CD4-positive, alpha-beta T cell treated with Interleukin-12 subunit alpha and Interleukin-12 subunit beta, for 1 hour (primary cell): ENCODE data around the gene TARS1.
"Not testable (repeated sequence)": the region's sequence is repeated elsewhere in the genome, so short reads cannot be mapped to it uniquely, and the experiment has no call there.

ENCODE experiments used
- DNase-seq: peaks from one replicate; pipeline ENCODE4 v3.0.0-alpha.2; 2020

Gene TARS1

GRCh38 chr5:33489481-33490067 is 48.8 kb downstream of the TARS1 start:
- DNase-seq = no peak

- DNase-seq = no peak
These were observed 49.4 kb downstream of the TARS1 start for GRCh38 chr5:33490071-33490665.

GRCh38 chr5:33491941-33492340 is 51.2 kb downstream of the TARS1 start:
- no peak for DNase-seq

- DNase-seq = no peak
These were observed 53.7 kb downstream of the TARS1 start for GRCh38 chr5:33494466-33494865.

GRCh38 chr5:33501260-33501659 is 60.5 kb downstream of the TARS1 start:
- no peak for DNase-seq

GRCh38 chr5:33501899-33502298 is 61.1 kb downstream of the TARS1 start:
- DNase-seq = no peak

- no peak for DNase-seq
These were observed 63.8 kb downstream of the TARS1 start for GRCh38 chr5:33504570-33504969.

- no peak for DNase-seq
These were observed 66.7 kb downstream of the TARS1 start for GRCh38 chr5:33507426-33507825.

- no peak for DNase-seq
These were observed 68.3 kb downstream of the TARS1 start for GRCh38 chr5:33509036-33509435.

- no peak for DNase-seq
These were observed 72.9 kb downstream of the TARS1 start for GRCh38 chr5:33513462-33514185.

GRCh38 chr5:33515366-33515765 is 74.6 kb downstream of the TARS1 start:
- not testable (repeated sequence) for DNase-seq

- no peak for DNase-seq
These were observed 75.7 kb downstream of the TARS1 start for GRCh38 chr5:33516421-33516820.
